WTC11 (cell line): ENCODE results near the gene MRPL39. TPM values are rescaled to one million over a fixed set of nuclear protein-coding genes. Genes with fewer than 3 reads are reported as not detected.
A peak's percentile ranks its signal among the peaks of the same experiment; 100 is the strongest.

ENCODE experiments used
- ATAC-seq: fragments of 200-7000 bp; cut with Tn5 transposase; 2 replicates; pipeline ENCODE4 v1.10.0; 2021; ENCODE audit warnings: mild to moderate bottlenecking, moderate library complexity
- CTCF ChIA-PET: fragments of 300-600 bp; sonication (Branson Sonifier 250); formaldehyde crosslinking; loops from one replicate; lab custom pipeline; 2021; ENCODE audit warnings: antibody characterized with exemption; lab: Charles Lee
- POLR2A ChIA-PET: fragments of 350-600 bp; sonication (Branson Sonifier 250); formaldehyde crosslinking; loops from one replicate; lab custom pipeline; 2021; ENCODE audit warnings: antibody characterized with exemption; lab: Charles Lee
- DNase-seq: peaks from one replicate; pipeline ENCODE4 v3.0.0; 2021; ENCODE audit warnings: low spot score
- H3K27ac Mint-ChIP-seq: 2 replicates; pipeline ENCODE4 v1.8.0; 2021; ENCODE audit warnings: mixed read lengths
- H3K27me3 Mint-ChIP-seq: 2 replicates; pipeline ENCODE4 v1.8.0; 2021; ENCODE audit warnings: low read depth, mild to moderate bottlenecking, moderate library complexity, mixed read lengths
- H3K36me3 Mint-ChIP-seq: 2 replicates; pipeline ENCODE4 v1.8.0; 2021; ENCODE audit warnings: mixed read lengths
- H3K4me1 Mint-ChIP-seq: 2 replicates; pipeline ENCODE4 v1.8.0; 2022; ENCODE audit warnings: mixed read lengths
- H3K4me3 Mint-ChIP-seq: 2 replicates; pipeline ENCODE4 v1.8.0; 2021; ENCODE audit warnings: mild to moderate bottlenecking, moderate library complexity, mixed read lengths
- H3K9me3 Mint-ChIP-seq: 2 replicates; pipeline ENCODE4 v1.8.0; 2021; ENCODE audit warnings: mixed read lengths
- ATF2 ChIP-seq: sonication (generic); formaldehyde crosslinking; IDR thresholded peaks from 2 replicates; pipeline ENCODE4 v1.8.1; 2022; ENCODE audit warnings: low read depth, missing genetic modification reagents, borderline replicate concordance
- ATF6 ChIP-seq: sonication (generic); formaldehyde crosslinking; IDR thresholded peaks from 2 replicates; pipeline ENCODE4 v1.8.1; 2023; ENCODE audit warnings: mild to moderate bottlenecking, missing genetic modification reagents
- CREM ChIP-seq: sonication (generic); formaldehyde crosslinking; IDR thresholded peaks from 2 replicates; pipeline ENCODE4 v1.8.1; 2022; ENCODE audit warnings: mild to moderate bottlenecking, missing genetic modification reagents, moderate library complexity
- ELF4 ChIP-seq: sonication (generic); formaldehyde crosslinking; IDR thresholded peaks from 2 replicates; pipeline ENCODE4 v1.8.1; 2022; ENCODE audit warnings: low read depth, mild to moderate bottlenecking, moderate library complexity, missing genetic modification reagents
- ERG ChIP-seq: fragments of 250-450 bp; sonication (Bioruptor Pico); IDR thresholded peaks from 2 replicates; pipeline ENCODE4 v1.8.0; 2021; ENCODE audit warnings: mild to moderate bottlenecking
- ESRRA ChIP-seq: sonication (generic); formaldehyde crosslinking; IDR thresholded peaks from 2 replicates; pipeline ENCODE4 v1.8.1; 2022; ENCODE audit warnings: mild to moderate bottlenecking, missing genetic modification reagents, borderline replicate concordance
- GRHL2 ChIP-seq: fragments of 250-450 bp; sonication (Bioruptor Pico); IDR thresholded peaks from 2 replicates; pipeline ENCODE4 v1.8.0; 2022; ENCODE audit warnings: mild to moderate bottlenecking, moderate library complexity; ENCODE audit not compliant: insufficient replicate concordance, severe bottlenecking
- MAX ChIP-seq: sonication (generic); formaldehyde crosslinking; IDR thresholded peaks from 2 replicates; pipeline ENCODE4 v1.8.0; 2022; ENCODE audit warnings: mild to moderate bottlenecking, missing genetic modification reagents
- MLX ChIP-seq: sonication (generic); formaldehyde crosslinking; IDR thresholded peaks from 2 replicates; pipeline ENCODE4 v1.8.1; 2023; ENCODE audit warnings: mild to moderate bottlenecking, missing genetic modification reagents, moderate library complexity
- MXD4 ChIP-seq: fragments of 250-450 bp; sonication (Bioruptor Pico); IDR thresholded peaks from 2 replicates; pipeline ENCODE4 v1.8.0; 2021; ENCODE audit warnings: mild to moderate bottlenecking, moderate library complexity, borderline replicate concordance
- NFATC4 ChIP-seq: fragments of 250-450 bp; sonication (Bioruptor Pico); IDR thresholded peaks from 2 replicates; pipeline ENCODE4 v1.9.0; 2021; ENCODE audit warnings: mild to moderate bottlenecking
- PRRX2 ChIP-seq: fragments of 250-450 bp; sonication (Bioruptor Pico); IDR thresholded peaks from 2 replicates; pipeline ENCODE4 v1.8.0; 2021; ENCODE audit warnings: mild to moderate bottlenecking
- RORB ChIP-seq: fragments of 250-450 bp; sonication (Bioruptor Pico); IDR thresholded peaks from 2 replicates; pipeline ENCODE4 v1.9.0; 2021; ENCODE audit warnings: mild to moderate bottlenecking
- SOX15 ChIP-seq: fragments of 250-450 bp; sonication (Bioruptor Pico); IDR thresholded peaks from 2 replicates; pipeline ENCODE4 v1.9.0; 2021; ENCODE audit warnings: mild to moderate bottlenecking
- SP1 ChIP-seq: sonication (generic); formaldehyde crosslinking; conservative IDR thresholded peaks from 2 replicates; pipeline ENCODE4 v1.8.1; 2022; ENCODE audit warnings: missing genetic modification reagents
- TCF7 ChIP-seq: sonication (generic); formaldehyde crosslinking; IDR thresholded peaks from 2 replicates; pipeline ENCODE4 v1.8.0; 2022; ENCODE audit warnings: mild to moderate bottlenecking, low read depth, missing genetic modification reagents, moderate library complexity
- TEAD4 ChIP-seq: sonication (generic); formaldehyde crosslinking; IDR thresholded peaks from 2 replicates; pipeline ENCODE4 v1.8.0; 2022; ENCODE audit warnings: mild to moderate bottlenecking, missing genetic modification reagents
- USF1 ChIP-seq: sonication (generic); formaldehyde crosslinking; IDR thresholded peaks from 2 replicates; pipeline ENCODE4 v1.8.0; 2022; ENCODE audit warnings: mild to moderate bottlenecking, missing genetic modification reagents
- ZBTB21 ChIP-seq: sonication (generic); formaldehyde crosslinking; IDR thresholded peaks from 2 replicates; pipeline ENCODE4 v1.8.1; 2023; ENCODE audit warnings: mild to moderate bottlenecking, missing genetic modification reagents, borderline replicate concordance
- ZBTB43 ChIP-seq: sonication (generic); formaldehyde crosslinking; IDR thresholded peaks from 2 replicates; pipeline ENCODE4 v1.8.1; 2023; ENCODE audit warnings: mild to moderate bottlenecking, missing genetic modification reagents
- ZNF232 ChIP-seq: sonication (generic); formaldehyde crosslinking; IDR thresholded peaks from 2 replicates; pipeline ENCODE4 v1.8.0; 2022; ENCODE audit warnings: mild to moderate bottlenecking, missing genetic modification reagents
- ZNF423 ChIP-seq: fragments of 250-450 bp; sonication (Bioruptor Pico); IDR thresholded peaks from 2 replicates; pipeline ENCODE4 v2.1.2; 2022; ENCODE audit warnings: mild to moderate bottlenecking, moderate library complexity
- total RNA-seq: library from RNA; stranded (reverse); gene quantifications from 3 replicates; pipeline ENCODE4 v1.2.3, GENCODE V29; 2021

The MRPL39 gene
- total RNA-seq, 1 experiment from 2014 or later: 34.7 TPM

GRCh38 chr21:25563361-25564116 is 43.7 kb downstream of the MRPL39 start:
- Mint-ChIP-seq H3K4me1 (peaks cover 7% of the 10 kb centered on the region), H3K4me3 (no peak overlapping the region; the same call in 1 of the 2 replicates), H3K36me3 (no peaks in the 10 kb centered on the region), H3K9me3 (no peaks in the 10 kb centered on the region; the same call in 1 of the 2 replicates), H3K27ac (no peak overlapping the region), H3K27me3 (peaks cover 42% of the 10 kb centered on the region)
- no peak for DNase-seq
- ATAC-seq: no peak
- TF ChIP-seq CREM (CRISPR knock-in tag): no peak
- TF ChIP-seq NFATC4 (CRISPR knock-in tag): no peak
- no peak for TF ChIP-seq RORB
- no peak for TF ChIP-seq TEAD4
- no peak for TF ChIP-seq ZBTB21 (CRISPR knock-in tag)
- no peak for TF ChIP-seq ZNF423 (CRISPR knock-in tag)
- no peak for TF ChIP-seq ZNF232
- TF ChIP-seq TCF7 (CRISPR knock-in tag): no peak
- no peak for TF ChIP-seq USF1 (CRISPR knock-in tag)
- TF ChIP-seq MXD4: no peak
- no peak for TF ChIP-seq MAX (CRISPR knock-in tag)
- no peak for TF ChIP-seq ATF6 (CRISPR knock-in tag)
- TF ChIP-seq, all 79 proteins: peak for 0
- POLR2A ChIA-PET: no interaction called here
- CTCF ChIA-PET: interaction anchor here (1.3 kb wide), 1 partner anchor 142 kb away, joined by 4 read pairs; no protein-coding TSS in a partner anchor

GRCh38 chr21:25562660-25563059 is 44.6 kb downstream of the MRPL39 start:
- DNase-seq (no peak), ATAC-seq (no peak)
- no peak overlapping the region for H3K27ac Mint-ChIP-seq
- H3K4me3 Mint-ChIP-seq: peak overlapping the region; percentile 90
- no peaks in the 10 kb centered on the region for H3K36me3 Mint-ChIP-seq
- peaks cover 4% of the 10 kb centered on the region for H3K4me1 Mint-ChIP-seq
- ChIA-PET CTCF (interaction anchor here (0.6 to 1.3 kb wide), 2 partner anchors 141 to 143 kb away, joined by 3 to 4 read pairs; no protein-coding TSS in a partner anchor), POLR2A (no interaction called here)
- H3K27me3 Mint-ChIP-seq: peaks cover 42% of the 10 kb centered on the region
- H3K9me3 Mint-ChIP-seq: no peaks in the 10 kb centered on the region; the same call in 1 of the 2 replicates
- TF ChIP-seq ATF2 (CRISPR knock-in tag) (no peak), SOX15 (CRISPR knock-in tag) (no peak), ZNF423 (CRISPR knock-in tag) (no peak), MLX (CRISPR knock-in tag) (no peak), ELF4 (CRISPR knock-in tag) (no peak), PRRX2 (CRISPR knock-in tag) (no peak), SP1 (CRISPR knock-in tag) (no peak), ERG (CRISPR knock-in tag) (no peak), ESRRA (CRISPR knock-in tag) (no peak), GRHL2 (CRISPR knock-in tag) (no peak), ATF6 (CRISPR knock-in tag) (no peak), ZBTB43 (CRISPR knock-in tag) (no peak), MAX (CRISPR knock-in tag) (no peak)
